ENCODE data around the gene NUTF2.

The NUTF2 gene

GRCh38 chr16:67825906-67826305 lies 20.8 kb upstream of the NUTF2 start:
- Histone ChIP-seq H3K9me3 (ENCODE audit: control insufficient read depth, insufficient read depth, low read depth, low read length) (no peaks in the 10 kb centered on the region), H3K27ac (ENCODE audit: extremely low read depth, low read depth, low read length) (no peak overlapping the region), H3K4me1 (ENCODE audit: control insufficient read depth, insufficient read depth, low read length) (no peaks in the 10 kb centered on the region), H3K4me3 (ENCODE audit: low read depth, low read length) (no peak overlapping the region), H3K36me3 (ENCODE audit: control insufficient read depth in 2 of 2, insufficient read depth in 1 of 2, low read length in 2 of 2) (peaks cover 0 to 55% of the 10 kb centered on the region in 2 experiments; a peak in 2 of 3 replicates)
- POLR2A ChIA-PET, result interaction anchor here (1.0 to 2.4 kb wide), 5 partner anchors 10 to 110 kb away, joined by 3 to 11 read pairs (median 5); no protein-coding TSS in a partner anchor
- TF ChIP-seq ZNF600 (tag by site-specific recombination; IDR thresholded peaks at IDR 0.05) (peak; percentile 14; the same call in 1 of the 2 replicates), ZNF404 (tag by site-specific recombination; IDR thresholded peaks at IDR 0.05) (no peak)
- CTCF ChIA-PET, result interaction anchor here (0.6 to 4.0 kb wide), 2 partner anchors 10 to 14 kb away, joined by 4 to 40 read pairs; no protein-coding TSS in a partner anchor

- no peak for TF ChIP-seq PRDM4 (tag by site-specific recombination; IDR thresholded peaks at IDR 0.05)
- TF ChIP-seq ZNF629 (tag by site-specific recombination; IDR thresholded peaks at IDR 0.05), result no peak
- no peak for TF ChIP-seq ZBTB1 (tag by site-specific recombination; IDR thresholded peaks at IDR 0.05)
- no peak for TF ChIP-seq ZNF677 (tag by site-specific recombination; IDR thresholded peaks at IDR 0.05)
- no peak for TF ChIP-seq ZNF624 (tag by site-specific recombination; IDR thresholded peaks at IDR 0.05)
- no peak for TF ChIP-seq ZNF621 (tag by site-specific recombination; IDR thresholded peaks at IDR 0.05)
- no peak for TF ChIP-seq ZNF600 (tag by site-specific recombination; IDR thresholded peaks at IDR 0.05)
- TF ChIP-seq TSHZ1 (tag by site-specific recombination; IDR thresholded peaks at IDR 0.05; ENCODE audit: borderline replicate concordance), result no peak
- TF ChIP-seq ZBTB21 (tag by site-specific recombination; IDR thresholded peaks at IDR 0.05), result no peak
- TF ChIP-seq ZNF521 (tag by site-specific recombination; IDR thresholded peaks at IDR 0.05), result no peak
- TF ChIP-seq ZNF311 (tag by site-specific recombination; IDR thresholded peaks at IDR 0.05; ENCODE audit: borderline replicate concordance), result no peak
- TF ChIP-seq ZNF169 (tag by site-specific recombination; IDR thresholded peaks at IDR 0.05), result no peak
- no peak for TF ChIP-seq ZNF354C (tag by site-specific recombination; IDR thresholded peaks at IDR 0.05; ENCODE audit: borderline replicate concordance, low read depth)
- Histone ChIP-seq H3K4me3 (ENCODE audit: low read depth, low read length) (no peak overlapping the region), H3K27ac (ENCODE audit: extremely low read depth, low read depth, low read length) (no peak overlapping the region), H3K36me3 (ENCODE audit: control insufficient read depth in 2 of 2, insufficient read depth in 1 of 2, low read length in 2 of 2) (peaks cover 0 to 70% of the 10 kb centered on the region in 2 experiments; a peak in 2 of 3 replicates), H3K4me1 (ENCODE audit: control insufficient read depth, insufficient read depth, low read length) (no peaks in the 10 kb centered on the region), H3K9me3 (ENCODE audit: control insufficient read depth, insufficient read depth, low read depth, low read length) (no peaks in the 10 kb centered on the region)
- CTCF ChIA-PET, result interaction anchor here (1.7 kb wide), 1 partner anchor 12 kb away, joined by 6 read pairs; no protein-coding TSS in a partner anchor
- POLR2A ChIA-PET, result no interaction called here
Observed at GRCh38 chr16:67828651-67829050, 18.1 kb upstream of the NUTF2 start.

GRCh38 chr16:67833030-67833414 lies 13.7 kb upstream of the NUTF2 start:
- H3K9me3 ChIP-seq (ENCODE audit: control insufficient read depth, insufficient read depth, low read depth, low read length), result no peaks in the 10 kb centered on the region
- H3K36me3 ChIP-seq (ENCODE audit: control insufficient read depth in 2 of 2, insufficient read depth in 1 of 2, low read length in 2 of 2), result peaks cover 0 to 44% of the 10 kb centered on the region in 2 experiments; a peak in 2 of 3 replicates
- ChIA-PET POLR2A (interaction anchor here (1.0 to 2.3 kb wide), 9 partner anchors 12 to 271 kb away, joined by 3 to 38 read pairs (median 4); partner anchors contain the start of genes EDC4, GFOD2, NUTF2 and RANBP10), CTCF (interaction anchor here (0.9 to 2.6 kb wide), 4 partner anchors 16 to 312 kb away, joined by 4 to 32 read pairs (median 4); no protein-coding TSS in a partner anchor)
- peak overlapping the region; percentile 60 for H3K4me3 ChIP-seq (ENCODE audit: low read depth, low read length)
- no peaks in the 10 kb centered on the region for H3K4me1 ChIP-seq (ENCODE audit: control insufficient read depth, insufficient read depth, low read length)
- H3K27ac ChIP-seq (ENCODE audit: extremely low read depth, low read depth, low read length), result peak overlapping the region; percentile 76
- TF ChIP-seq SP7 (tag by site-specific recombination; IDR thresholded peaks at IDR 0.05), result 0 out of 2 replicates have a peak, but pooled peaks have one; percentile 29
- no peak for TF ChIP-seq ZNF341 (tag by site-specific recombination; IDR thresholded peaks at IDR 0.05; ENCODE audit: low read depth)
- peak; percentile 58 for TF ChIP-seq KLF9 (tag by site-specific recombination; IDR thresholded peaks at IDR 0.05; ENCODE audit: low read depth)
- peak; percentile 72 for TF ChIP-seq ZFHX2 (tag by site-specific recombination; conservative IDR thresholded peaks at IDR 0.05)
- TF ChIP-seq ZBTB44 (tag by site-specific recombination; IDR thresholded peaks at IDR 0.05), result no peak
- no peak for TF ChIP-seq ZNF280D (tag by site-specific recombination; IDR thresholded peaks at IDR 0.05)
